Stomach (tissue), 4 donors: ENCODE measurements around the gene PTCD1.

Experiments used
- POLR2A ChIP-seq, 4 donors: fragments of 450-650 bp; IDR thresholded peaks; one replicate each; pipeline ENCODE4 v1.6.1; 2016; ENCODE audit warnings: antibody characterized with exemption in 4 of 4, control low read depth in 2 of 4, mild to moderate bottlenecking in 1 of 4, moderate library complexity in 1 of 4
- TF ChIP-seq, protein P1 (sequence below), 7 experiments: fragments of 450-650 bp in 4 of 7; fragments of 200-600 bp in 3 of 7; sonication (generic) in 3 of 7; IDR thresholded peaks; one replicate each; pipeline ENCODE4 v1.5.1; 2016 to 2019; ENCODE audit warnings: antibody characterized with exemption in 7 of 7, control low read depth in 2 of 7, mild to moderate bottlenecking in 1 of 7

DNA sequence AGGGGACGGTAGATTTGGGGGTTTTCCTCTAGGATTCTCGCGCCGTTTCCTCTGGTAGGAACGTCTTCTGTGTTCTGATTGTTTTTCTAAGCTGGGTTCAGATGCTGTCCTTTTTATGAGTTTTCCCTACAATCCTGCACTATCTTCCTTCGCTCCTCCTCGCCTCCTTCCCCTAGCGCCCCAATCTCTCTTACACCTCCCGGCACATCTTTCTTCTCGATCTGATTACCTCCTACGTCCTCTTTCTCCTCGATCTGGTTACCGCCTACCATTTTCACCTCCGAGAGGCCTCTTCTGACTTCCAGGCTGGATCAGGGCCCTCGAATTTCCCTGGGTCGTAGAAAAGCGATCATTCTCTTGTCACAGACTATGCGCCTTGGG, 29.4 kb downstream of the PTCD1 start:
- TF ChIP-seq, protein P1, sequence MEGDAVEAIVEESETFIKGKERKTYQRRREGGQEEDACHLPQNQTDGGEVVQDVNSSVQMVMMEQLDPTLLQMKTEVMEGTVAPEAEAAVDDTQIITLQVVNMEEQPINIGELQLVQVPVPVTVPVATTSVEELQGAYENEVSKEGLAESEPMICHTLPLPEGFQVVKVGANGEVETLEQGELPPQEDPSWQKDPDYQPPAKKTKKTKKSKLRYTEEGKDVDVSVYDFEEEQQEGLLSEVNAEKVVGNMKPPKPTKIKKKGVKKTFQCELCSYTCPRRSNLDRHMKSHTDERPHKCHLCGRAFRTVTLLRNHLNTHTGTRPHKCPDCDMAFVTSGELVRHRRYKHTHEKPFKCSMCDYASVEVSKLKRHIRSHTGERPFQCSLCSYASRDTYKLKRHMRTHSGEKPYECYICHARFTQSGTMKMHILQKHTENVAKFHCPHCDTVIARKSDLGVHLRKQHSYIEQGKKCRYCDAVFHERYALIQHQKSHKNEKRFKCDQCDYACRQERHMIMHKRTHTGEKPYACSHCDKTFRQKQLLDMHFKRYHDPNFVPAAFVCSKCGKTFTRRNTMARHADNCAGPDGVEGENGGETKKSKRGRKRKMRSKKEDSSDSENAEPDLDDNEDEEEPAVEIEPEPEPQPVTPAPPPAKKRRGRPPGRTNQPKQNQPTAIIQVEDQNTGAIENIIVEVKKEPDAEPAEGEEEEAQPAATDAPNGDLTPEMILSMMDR (IDR thresholded peaks at IDR 0.05): no peak
- TF ChIP-seq POLR2A (IDR thresholded peaks at IDR 0.05): no peak
